Measurements from ENCODE around the gene APOBEC2.

DNA sequence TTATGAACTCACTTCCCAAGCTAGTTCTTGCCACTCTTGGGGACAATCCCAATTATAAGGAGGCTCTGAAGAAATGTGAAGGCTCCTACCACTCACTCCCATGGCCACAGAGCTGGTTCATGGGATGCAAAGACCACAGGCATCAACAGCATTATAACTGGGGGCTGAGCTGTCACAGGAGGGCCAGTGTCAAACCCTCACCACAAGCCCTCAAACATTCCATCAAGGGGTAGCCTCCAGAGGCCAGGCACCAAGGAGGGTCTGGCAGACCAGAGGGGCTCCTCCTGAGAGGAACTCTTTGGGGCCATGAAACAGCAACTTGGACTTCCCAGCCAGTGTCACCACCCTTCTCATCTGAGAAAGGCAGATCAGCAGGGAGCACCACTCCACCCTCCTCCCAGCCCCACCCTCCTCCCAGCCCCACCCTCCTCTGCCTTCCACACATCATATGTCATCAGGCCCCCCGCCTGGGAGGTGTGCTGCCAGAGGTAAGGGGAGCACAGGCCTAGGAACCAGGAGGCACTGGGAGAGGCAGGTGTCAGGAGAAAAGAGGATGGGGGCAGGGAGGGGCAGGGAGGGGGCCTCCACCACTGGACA, 12.0 kb upstream of the APOBEC2 start:
- TF ChIP-seq YY1 (IDR thresholded peaks at IDR 0.05; ENCODE audit: insufficient read depth, insufficient read length) (no peak), ZNF274 (IDR thresholded peaks at IDR 0.05; ENCODE audit: low read depth, low read length) (no peak)
